HCT116 (cell line): Measurements from ENCODE around the gene ACTL10. TPM values are rescaled to one million over a fixed set of nuclear protein-coding genes. Genes with fewer than 3 reads are reported as not detected.

Experiments
- ATAC-seq: fragments of 200-7000 bp; cut with Tn5 transposase; 2 replicates; pipeline ENCODE4 v1.9.1; 2020; ENCODE audit warnings: mild to moderate bottlenecking, moderate library complexity
- BruUV-seq: library from RNA; stranded (reverse); fragments of 400-500 nt; replicated peaks from 2 replicates; lab custom pipeline; 2021; lab: Mats Ljungman, UMichigan
- CTCF ChIA-PET: fragments of 300-600 bp; sonication (Branson Sonifier 250); formaldehyde crosslinking; loops from one replicate; lab custom pipeline; 2021; ENCODE audit warnings: antibody characterized with exemption; lab: Charles Lee
- POLR2A ChIA-PET: fragments of 300-600, 350-600 bp; sonication (Branson Sonifier 250); formaldehyde crosslinking; loops from one replicate; lab custom pipeline; 2021; ENCODE audit warnings: antibody characterized with exemption; lab: Charles Lee
- RAD21 ChIA-PET, 2 experiments: fragments of 300-600 bp; sonication (Branson Sonifier 250); formaldehyde crosslinking; loops; one replicate each; lab custom pipeline; 2023; ENCODE audit warnings: low total read pairs in 2 of 2; ENCODE audit not compliant: uncharacterized antibody in 2 of 2, unreplicated experiment in 2 of 2, low non-redundant PET in 1 of 2; lab: Charles Lee
- DNase-seq: peaks from one replicate; pipeline ENCODE4 v3.0.0-alpha.2; 2010; ENCODE audit warnings: low read depth, low spot score
- H2AFZ ChIP-seq: fragments of 200-600 bp; shearing (Covaris generic), sonication (generic); 2 replicates; pipeline ENCODE4 v1.6.1; 2017; ENCODE audit warnings: low read depth, mixed run types, mixed read lengths, antibody characterized with exemption, low read length; ENCODE audit not compliant: poor library complexity, severe bottlenecking
- H3K27ac ChIP-seq: 2 replicates; pipeline ENCODE4 v1.5.1; 2012; ENCODE audit warnings: low read depth, low read length
- H3K27me3 ChIP-seq: fragments of 200-600 bp; sonication (generic); 2 replicates; pipeline ENCODE4 v1.6.1; 2016; ENCODE audit warnings: mixed run types, low read length, mixed read lengths; ENCODE audit not compliant: insufficient read depth
- H3K36me3 ChIP-seq, 2 experiments: fragments of 200-500 bp in 1 of 2; fragments of 200-600 bp in 1 of 2; sonication (Bioruptor generic) in 1 of 2; sonication (generic) in 1 of 2; 2 replicates each; pipeline versions ENCODE4 v1.5.1 to v1.6.1; 2014 to 2016; ENCODE audit warnings: low read length in 2 of 2, inconsistent platforms in 1 of 2, mixed read lengths in 1 of 2, mixed run types in 1 of 2; ENCODE audit not compliant: insufficient read depth in 2 of 2, control insufficient read depth in 1 of 2
- H3K4me1 ChIP-seq, 2 experiments: fragments of 200-600 bp in 1 of 2; sonication (generic) in 1 of 2; 2 replicates each; pipeline versions ENCODE4 v1.5.1 to v1.6.1; 2012 to 2017; ENCODE audit warnings: low read length in 2 of 2, inconsistent platforms in 1 of 2, mild to moderate bottlenecking in 1 of 2, mixed read lengths in 1 of 2, mixed run types in 1 of 2, moderate library complexity in 1 of 2; ENCODE audit not compliant: insufficient read depth in 2 of 2, control insufficient read depth in 1 of 2
- H3K4me2 ChIP-seq: fragments of 200-600 bp; sonication (generic); 2 replicates; pipeline ENCODE4 v1.6.1; 2017; ENCODE audit warnings: mixed run types, low read length, mixed read lengths
- H3K4me3 ChIP-seq, 2 experiments: fragments of 200-600 bp in 1 of 2; sonication (generic) in 1 of 2; replicated peaks in 1 of 2; 2 replicates each; pipeline ENCODE4 v1.5.1; 2011 to 2016; ENCODE audit warnings: low read length in 2 of 2, control low read depth in 1 of 2, low read depth in 1 of 2, mild to moderate bottlenecking in 1 of 2, mixed read lengths in 1 of 2, mixed run types in 1 of 2
- H3K79me2 ChIP-seq: fragments of 200-600 bp; sonication (generic); 2 replicates; pipeline ENCODE4 v1.6.1; 2017; ENCODE audit warnings: mild to moderate bottlenecking, mixed run types, low read length, moderate library complexity, mixed read lengths; ENCODE audit not compliant: insufficient read depth
- H3K9ac ChIP-seq: fragments of 200-600 bp; sonication (generic); 2 replicates; pipeline ENCODE4 v1.6.1; 2016; ENCODE audit warnings: low read length, mixed read lengths
- H3K9me2 ChIP-seq: fragments of 200-600 bp; sonication (generic), shearing (Covaris generic); 2 replicates; pipeline ENCODE4 v1.6.1; 2017; ENCODE audit warnings: mixed run types, mild to moderate bottlenecking, moderate library complexity; ENCODE audit not compliant: insufficient read depth
- H3K9me3 ChIP-seq, 2 experiments: fragments of 200-500 bp in 1 of 2; fragments of 200-600 bp in 1 of 2; sonication (Bioruptor generic) in 1 of 2; sonication (generic) in 1 of 2; 2 replicates each; pipeline ENCODE4 v1.6.1; 2014 to 2017; ENCODE audit warnings: low read length in 2 of 2, mixed read lengths in 2 of 2, inconsistent platforms in 1 of 2, low read depth in 1 of 2, mild to moderate bottlenecking in 1 of 2, mixed run types in 1 of 2, moderate library complexity in 1 of 2; ENCODE audit not compliant: control insufficient read depth in 1 of 2, insufficient read depth in 1 of 2
- H4K20me1 ChIP-seq: fragments of 200-600 bp; sonication (generic), shearing (Covaris generic); 2 replicates; pipeline ENCODE4 v1.6.1; 2017; ENCODE audit warnings: mixed run types, mild to moderate bottlenecking, moderate library complexity; ENCODE audit not compliant: insufficient read depth
- EGR1 ChIP-seq: IDR thresholded peaks from 2 replicates; pipeline ENCODE4 v1.6.1; 2012; ENCODE audit warnings: low read depth
- ELF1 ChIP-seq: IDR thresholded peaks from 2 replicates; pipeline ENCODE4 v1.6.1; 2012; ENCODE audit warnings: low read depth, borderline replicate concordance
- EZH2 ChIP-seq: fragments of 200-600 bp; sonication (generic); IDR thresholded peaks from 2 replicates; pipeline ENCODE4 v1.6.1; 2017; ENCODE audit warnings: antibody characterized with exemption, mixed run types
- EZH2phosphoT487 ChIP-seq: fragments of 200-600 bp; IDR thresholded peaks from 2 replicates; pipeline ENCODE4 v1.6.1; 2018; ENCODE audit warnings: antibody characterized with exemption, borderline replicate concordance
- POLR2A ChIP-seq: IDR thresholded peaks from 2 replicates; pipeline ENCODE4 v1.7.0; 2011; ENCODE audit warnings: borderline replicate concordance; ENCODE audit not compliant: insufficient read depth, insufficient read length; ENCODE audit errors: extremely low read depth
- SP1 ChIP-seq: IDR thresholded peaks from 2 replicates; pipeline ENCODE4 v1.6.1; 2012; ENCODE audit warnings: low read depth
- ZNF274 ChIP-seq: fragments of 200-500 bp; sonication (Bioruptor generic); IDR thresholded peaks from 2 replicates; pipeline ENCODE4 v1.6.1; 2014; ENCODE audit warnings: mild to moderate bottlenecking, low read depth, low read length, inconsistent platforms
- intact Hi-C: fragments of 100-400 bp; cut with micrococcal nuclease; formaldehyde crosslinking; loops from 2 replicates; pipeline ENCODE4 v1.10.0; 2022
- total RNA-seq: library from RNA; stranded (reverse); gene quantifications from one replicate; pipeline ENCODE4 v1.2.1, GENCODE V29; 2021; ENCODE audit not compliant: unreplicated experiment
- TF ChIP-seq, protein P1 (sequence below): IDR thresholded peaks from 2 replicates; pipeline ENCODE4 v1.6.1; 2012; ENCODE audit warnings: low read depth
- TF ChIP-seq, protein P2 (sequence below), 3 experiments: fragments of 200-600 bp in 1 of 3; sonication (generic) in 1 of 3; IDR thresholded peaks in 2 of 3; conservative IDR thresholded peaks in 1 of 3; 2 replicates each; pipeline ENCODE4 v1.5.1; 2012 to 2017; ENCODE audit warnings: low read depth in 2 of 3, low read length in 2 of 3, antibody characterized with exemption in 1 of 3, borderline replicate concordance in 1 of 3, control low read depth in 1 of 3, mild to moderate bottlenecking in 1 of 3, mixed read lengths in 1 of 3, mixed run types in 1 of 3, moderate library complexity in 1 of 3; ENCODE audit not compliant: insufficient read depth in 1 of 3

Gene ACTL10
- total RNA-seq, 1 experiment from 2014 or later: 0.22 TPM

DNA sequence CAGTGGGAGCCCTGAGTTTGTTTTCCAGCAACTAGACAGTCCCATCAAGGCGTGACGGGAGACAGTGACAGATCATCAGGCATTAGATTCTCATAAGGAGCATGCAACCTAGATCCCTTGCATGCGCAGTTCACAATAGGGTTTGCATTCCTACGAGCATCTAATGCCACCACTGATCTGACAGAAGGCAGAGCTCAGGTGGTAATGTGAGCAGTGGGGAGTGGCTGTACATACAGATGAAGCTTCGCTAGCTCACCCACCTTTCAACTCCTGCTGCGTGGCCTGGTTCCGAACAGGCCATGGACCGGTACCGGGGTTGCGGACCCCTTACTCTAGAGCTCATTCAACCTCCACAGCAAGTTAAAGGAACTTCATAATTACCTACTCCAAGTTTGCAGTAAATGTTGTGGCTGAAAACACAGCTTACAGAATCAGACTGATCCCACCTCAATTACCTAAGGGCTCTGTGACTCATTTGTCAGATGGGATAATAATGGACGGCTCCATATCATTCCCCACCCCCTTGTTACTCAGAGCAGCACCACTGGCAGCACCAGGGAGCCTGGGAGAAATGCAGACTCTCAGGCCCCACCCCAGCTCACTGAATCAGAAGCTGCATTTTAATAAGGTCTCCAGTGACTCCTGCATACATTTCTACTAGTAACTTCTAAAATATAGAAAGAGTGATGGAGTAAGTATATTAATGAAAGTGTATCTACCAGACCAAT is 37.6 kb downstream of the ACTL10 start:
- Histone ChIP-seq H3K36me3 (0 out of 4 replicates have a peak, but pooled peaks cover 0 to 5% of the 10 kb centered on the region in 2 experiments), H2AFZ (no peak overlapping the region), H3K4me2 (peak overlapping the region; percentile 18; the same call in 1 of the 2 replicates), H3K9me2 (no peaks in the 10 kb centered on the region), H3K79me2 (no peaks in the 10 kb centered on the region), H4K20me1 (no peaks in the 10 kb centered on the region), H3K27ac (no peak overlapping the region), H3K4me3 (no peak overlapping the region), H3K4me1 (peaks cover 0 to 9% of the 10 kb centered on the region in 2 experiments; a peak in 3 of 4 replicates), H3K9ac (no peak overlapping the region), H3K27me3 (no peaks in the 10 kb centered on the region), H3K9me3 (no peaks in the 10 kb centered on the region)
- ATAC-seq (peak; percentile 49), DNase-seq (no peak)
- BruUV-seq: no TSS peak
- ChIA-PET CTCF (no interaction called here), POLR2A (no interaction called here), RAD21 (no interaction called here)
- TF ChIP-seq EZH2phosphoT487 (no peak), EGR1 (no peak), SP1 (no peak), ZNF274 (no peak), EZH2 (no peak), POLR2A (no peak), ELF1 (no peak)
- TF ChIP-seq, protein P1, sequence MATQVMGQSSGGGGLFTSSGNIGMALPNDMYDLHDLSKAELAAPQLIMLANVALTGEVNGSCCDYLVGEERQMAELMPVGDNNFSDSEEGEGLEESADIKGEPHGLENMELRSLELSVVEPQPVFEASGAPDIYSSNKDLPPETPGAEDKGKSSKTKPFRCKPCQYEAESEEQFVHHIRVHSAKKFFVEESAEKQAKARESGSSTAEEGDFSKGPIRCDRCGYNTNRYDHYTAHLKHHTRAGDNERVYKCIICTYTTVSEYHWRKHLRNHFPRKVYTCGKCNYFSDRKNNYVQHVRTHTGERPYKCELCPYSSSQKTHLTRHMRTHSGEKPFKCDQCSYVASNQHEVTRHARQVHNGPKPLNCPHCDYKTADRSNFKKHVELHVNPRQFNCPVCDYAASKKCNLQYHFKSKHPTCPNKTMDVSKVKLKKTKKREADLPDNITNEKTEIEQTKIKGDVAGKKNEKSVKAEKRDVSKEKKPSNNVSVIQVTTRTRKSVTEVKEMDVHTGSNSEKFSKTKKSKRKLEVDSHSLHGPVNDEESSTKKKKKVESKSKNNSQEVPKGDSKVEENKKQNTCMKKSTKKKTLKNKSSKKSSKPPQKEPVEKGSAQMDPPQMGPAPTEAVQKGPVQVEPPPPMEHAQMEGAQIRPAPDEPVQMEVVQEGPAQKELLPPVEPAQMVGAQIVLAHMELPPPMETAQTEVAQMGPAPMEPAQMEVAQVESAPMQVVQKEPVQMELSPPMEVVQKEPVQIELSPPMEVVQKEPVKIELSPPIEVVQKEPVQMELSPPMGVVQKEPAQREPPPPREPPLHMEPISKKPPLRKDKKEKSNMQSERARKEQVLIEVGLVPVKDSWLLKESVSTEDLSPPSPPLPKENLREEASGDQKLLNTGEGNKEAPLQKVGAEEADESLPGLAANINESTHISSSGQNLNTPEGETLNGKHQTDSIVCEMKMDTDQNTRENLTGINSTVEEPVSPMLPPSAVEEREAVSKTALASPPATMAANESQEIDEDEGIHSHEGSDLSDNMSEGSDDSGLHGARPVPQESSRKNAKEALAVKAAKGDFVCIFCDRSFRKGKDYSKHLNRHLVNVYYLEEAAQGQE: no peak
- TF ChIP-seq, protein P2, sequence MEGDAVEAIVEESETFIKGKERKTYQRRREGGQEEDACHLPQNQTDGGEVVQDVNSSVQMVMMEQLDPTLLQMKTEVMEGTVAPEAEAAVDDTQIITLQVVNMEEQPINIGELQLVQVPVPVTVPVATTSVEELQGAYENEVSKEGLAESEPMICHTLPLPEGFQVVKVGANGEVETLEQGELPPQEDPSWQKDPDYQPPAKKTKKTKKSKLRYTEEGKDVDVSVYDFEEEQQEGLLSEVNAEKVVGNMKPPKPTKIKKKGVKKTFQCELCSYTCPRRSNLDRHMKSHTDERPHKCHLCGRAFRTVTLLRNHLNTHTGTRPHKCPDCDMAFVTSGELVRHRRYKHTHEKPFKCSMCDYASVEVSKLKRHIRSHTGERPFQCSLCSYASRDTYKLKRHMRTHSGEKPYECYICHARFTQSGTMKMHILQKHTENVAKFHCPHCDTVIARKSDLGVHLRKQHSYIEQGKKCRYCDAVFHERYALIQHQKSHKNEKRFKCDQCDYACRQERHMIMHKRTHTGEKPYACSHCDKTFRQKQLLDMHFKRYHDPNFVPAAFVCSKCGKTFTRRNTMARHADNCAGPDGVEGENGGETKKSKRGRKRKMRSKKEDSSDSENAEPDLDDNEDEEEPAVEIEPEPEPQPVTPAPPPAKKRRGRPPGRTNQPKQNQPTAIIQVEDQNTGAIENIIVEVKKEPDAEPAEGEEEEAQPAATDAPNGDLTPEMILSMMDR (IDR thresholded peaks at IDR 0.05 in 2 of 3, conservative IDR thresholded peaks at IDR 0.05 in 1 of 3; ENCODE audit: borderline replicate concordance in 1 of 3, insufficient read depth in 1 of 3, low read depth in 2 of 3, low read length in 2 of 3): no peak
- intact Hi-C loops: no loop called here
